GM12878 (cell line): Measurements from ENCODE around the gene PPP2R5C. TPM values are rescaled to one million over a fixed set of nuclear protein-coding genes. Genes with fewer than 3 reads are reported as not detected.

Experiments used
- ATAC-seq: fragments of 200-7000 bp; cut with Tn5 transposase; 3 replicates; pipeline ENCODE4 v1.9.1; 2020; ENCODE audit warnings: mild to moderate bottlenecking, moderate library complexity
- BruUV-seq: library from RNA; stranded (reverse); fragments of 400-500 nt; replicated peaks from 2 replicates; lab custom pipeline; 2021; lab: Mats Ljungman, UMichigan
- CTCF ChIA-PET: fragments of 300-600 bp; sonication (Branson Sonifier 250); formaldehyde crosslinking; extraction: SDS; loops from one replicate; lab custom pipeline; 2021; ENCODE audit warnings: inconsistent platforms; lab: Yijun Ruan, JAX
- POLR2A ChIA-PET: fragments of 350-600 bp; formaldehyde crosslinking; extraction: SDS; loops from one replicate; lab custom pipeline; 2021; ENCODE audit warnings: inconsistent platforms; lab: Charles Lee
- RAD21 ChIA-PET: fragments of 300-600 bp; sonication (Branson Sonifier 250); formaldehyde crosslinking; loops from one replicate; lab custom pipeline; 2023; ENCODE audit warnings: antibody characterized with exemption; ENCODE audit not compliant: unreplicated experiment; lab: Charles Lee
- SMC1A ChIA-PET: fragments of 300-600 bp; sonication (Branson Sonifier 250); formaldehyde crosslinking; loops from one replicate; lab custom pipeline; 2023; ENCODE audit not compliant: unreplicated experiment, uncharacterized antibody; lab: Charles Lee
- DNase-seq: peaks from one replicate; pipeline ENCODE4 v3.0.0-alpha.2; 2011; ENCODE audit warnings: low read depth, low spot score
- FAIRE-seq: peaks from 3 replicates; lab custom pipeline; 2011; peaks lifted over from hg19 to GRCh38; lab: Jason Lieb, UNC
- H2AFZ ChIP-seq: 2 replicates; pipeline ENCODE4 v1.6.0; 2011; ENCODE audit warnings: low read depth, low read length, control low read depth; ENCODE audit not compliant: control insufficient read depth
- H3K27ac ChIP-seq: 2 replicates; pipeline ENCODE4 v1.5.1; 2011; ENCODE audit warnings: control low read depth; ENCODE audit not compliant: control insufficient read depth, insufficient read depth
- H3K27me3 ChIP-seq, 2 experiments: replicated peaks in 1 of 2; 2 replicates each; pipeline versions ENCODE4 v1.6.0 to v1.6.1; 2011; ENCODE audit warnings: low read length in 1 of 2; ENCODE audit not compliant: control insufficient read depth in 2 of 2, insufficient read depth in 2 of 2
- H3K36me3 ChIP-seq, 2 experiments: 2 replicates each; pipeline ENCODE4 v1.5.1; 2011; ENCODE audit warnings: low read length in 1 of 2; ENCODE audit not compliant: control insufficient read depth in 2 of 2, insufficient read depth in 2 of 2
- H3K4me1 ChIP-seq: 2 replicates; pipeline ENCODE4 v1.6.1; 2011; ENCODE audit warnings: mild to moderate bottlenecking, low read length, moderate library complexity, mixed read lengths; ENCODE audit not compliant: control insufficient read depth, insufficient read depth
- H3K4me2 ChIP-seq: 2 replicates; pipeline ENCODE4 v1.6.0; 2011; ENCODE audit warnings: control low read depth; ENCODE audit not compliant: control insufficient read depth, insufficient read depth
- H3K4me3 ChIP-seq: fragments of 200-600 bp; sonication (generic); 2 replicates; pipeline ENCODE4 v1.5.1; 2016
- H3K79me2 ChIP-seq: 2 replicates; pipeline ENCODE4 v1.6.0; 2011; ENCODE audit warnings: low read length; ENCODE audit not compliant: control insufficient read depth, insufficient read depth
- H3K9ac ChIP-seq: 2 replicates; pipeline ENCODE4 v1.8.0; 2011; ENCODE audit warnings: low read length, control low read depth, mixed read lengths; ENCODE audit not compliant: control insufficient read depth, insufficient read depth
- H3K9me3 ChIP-seq: replicated peaks from 3 replicates; pipeline ENCODE4 v1.5.1; 2011; ENCODE audit warnings: mild to moderate bottlenecking, low read length; ENCODE audit not compliant: control insufficient read depth, insufficient read depth
- H4K20me1 ChIP-seq: 2 replicates; pipeline ENCODE4 v1.6.0; 2011; ENCODE audit not compliant: control insufficient read depth, insufficient read depth
- ASH2L ChIP-seq: fragments of 300-600, 200-600 bp; sonication (generic); IDR thresholded peaks from 2 replicates; pipeline ENCODE4 v1.6.1; 2017; ENCODE audit warnings: low read depth, mild to moderate bottlenecking, borderline replicate concordance
- CBX3 ChIP-seq: fragments of 200-600 bp; sonication (generic); IDR thresholded peaks from 2 replicates; pipeline ENCODE4 v1.6.1; 2016; ENCODE audit warnings: low read depth, borderline replicate concordance
- CEBPZ ChIP-seq: fragments of 150-350 bp; IDR thresholded peaks from 2 replicates; pipeline ENCODE4 v1.6.1; 2016; ENCODE audit warnings: low read depth, low read length
- CHD4 ChIP-seq: fragments of 200-600 bp; sonication (generic); IDR thresholded peaks from 2 replicates; pipeline ENCODE4 v1.6.1; 2016; ENCODE audit warnings: mild to moderate bottlenecking
- EZH2 ChIP-seq: IDR thresholded peaks from 2 replicates; pipeline ENCODE4 v1.6.1; 2012; ENCODE audit warnings: low read depth, mild to moderate bottlenecking, control low read depth, inconsistent platforms, low read length, borderline replicate concordance; ENCODE audit not compliant: control insufficient read depth
- FOXK2 ChIP-seq: fragments of 450-650 bp; IDR thresholded peaks from 2 replicates; pipeline ENCODE4 v1.6.1; 2017; ENCODE audit warnings: mild to moderate bottlenecking, moderate library complexity
- IRF4 ChIP-seq: IDR thresholded peaks from 2 replicates; pipeline ENCODE4 v1.6.1; 2011; ENCODE audit warnings: low read depth, low read length
- JUND ChIP-seq: IDR thresholded peaks from 2 replicates; pipeline ENCODE4 v1.6.1; 2012; ENCODE audit warnings: low read depth, mild to moderate bottlenecking, low read length, improper control_type of control experiment, moderate library complexity
- MYB ChIP-seq: fragments of 150-350 bp; IDR thresholded peaks from 2 replicates; pipeline ENCODE4 v1.6.1; 2014; ENCODE audit warnings: mild to moderate bottlenecking, low read depth, low read length, borderline replicate concordance
- NR2F1 ChIP-seq: fragments of 450-650 bp; conservative IDR thresholded peaks from 2 replicates; pipeline ENCODE4 v1.6.1; 2017; ENCODE audit warnings: mild to moderate bottlenecking
- YY1 ChIP-seq: IDR thresholded peaks from 2 replicates; pipeline ENCODE4 v1.6.1; 2011; ENCODE audit warnings: low read depth, mild to moderate bottlenecking, low read length
- WGBS: methylation state at CpG from one replicate; pipeline ENCODE4 v1.1.6; 2016; ENCODE audit warnings: low lambda C conversion rate; ENCODE audit not compliant: insufficient replicate concordance, insufficient coverage; ENCODE audit errors: missing lambda C conversion rate; 5-methylcytosine and 5-hydroxymethylcytosine counted together
- in situ Hi-C: fragments of 300-500 bp; cut with MboI; formaldehyde crosslinking; loops from 9 replicates; pipeline ENCODE4 v1.14.3; 2018; ENCODE audit warnings: mixed read lengths
- intact Hi-C: fragments of 100-400 bp; cut with micrococcal nuclease; formaldehyde crosslinking; loops from one replicate; pipeline ENCODE4 v1.14.2; 2022; ENCODE audit not compliant: unreplicated experiment
- polyA plus RNA-seq, 11 experiments: library from polyadenylated mRNA; depleted of rRNA in 4 of 11; unstranded in 6 of 11; stranded (reverse) in 5 of 11; fragments of >200 nt; fragmentation: Nextera tagmentation in 4 of 11; fragmentation: Illumina TruSeq in 1 of 11; extraction: Ambion mirVana in 4 of 11; extraction: Trizol in 1 of 11; gene quantifications; 1 replicate in 1 of 11; 2 replicates in 10 of 11; pipeline versions ENCODE4 v1.2.1 to v1.2.3, GENCODE V29; 2011 to 2016; ENCODE audit warnings: inconsistent platforms in 2 of 11, missing spikeins in 2 of 11, low read depth in 1 of 11
- total RNA-seq, 4 experiments: library from RNA; depleted of rRNA in 3 of 4; stranded (reverse); fragments of >200 nt in 3 of 4; fragmentation: Illumina TruSeq in 1 of 4; extraction: Trizol in 1 of 4; gene quantifications; 2 replicates each; pipeline versions ENCODE4 v1.2.1 to v1.2.3, GENCODE V29; 2013 to 2021
- TF ChIP-seq, protein P1 (sequence below): fragments of 450-650 bp; conservative IDR thresholded peaks from 2 replicates; pipeline ENCODE4 v1.6.1; 2017; ENCODE audit warnings: mild to moderate bottlenecking, moderate library complexity
- TF ChIP-seq, protein P2 (sequence below): fragments of 450-650 bp; IDR thresholded peaks from 2 replicates; pipeline ENCODE4 v1.6.1; 2017; ENCODE audit warnings: low read depth, mild to moderate bottlenecking, moderate library complexity

The PPP2R5C gene
- total and polyA plus RNA-seq, 10 of the 15 experiments (the other 5 are each of a cell fraction or from before 2014, with no cell fraction given) = 106 to 199 (median 144) TPM

DNA sequence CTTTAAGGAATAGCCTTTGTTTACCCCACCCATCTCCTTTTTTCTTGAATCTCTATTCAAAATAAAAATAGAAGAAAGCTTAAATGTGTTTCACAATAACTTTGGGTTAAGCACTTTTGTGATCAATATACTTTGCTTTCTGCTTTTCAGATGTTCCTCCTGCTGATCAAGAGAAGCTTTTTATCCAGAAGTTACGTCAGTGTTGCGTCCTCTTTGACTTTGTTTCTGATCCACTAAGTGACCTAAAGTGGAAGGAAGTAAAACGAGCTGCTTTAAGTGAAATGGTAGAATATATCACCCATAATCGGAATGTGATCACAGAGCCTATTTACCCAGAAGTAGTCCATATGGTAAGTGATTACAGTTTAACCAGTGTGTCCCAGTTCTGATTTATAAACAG is 95.0 kb downstream of the PPP2R5C start:
- Histone ChIP-seq H2AFZ (no peak overlapping the region), H3K4me1 (peaks cover 15% of the 10 kb centered on the region), H3K9ac (no peak overlapping the region), H3K4me3 (no peak overlapping the region), H3K27ac (no peak overlapping the region), H3K36me3 (peaks cover 3 to 9% of the 10 kb centered on the region in 2 experiments), H3K9me3 (no peaks in the 10 kb centered on the region), H3K4me2 (no peak overlapping the region), H3K27me3 (no peaks in the 10 kb centered on the region), H4K20me1 (no peaks in the 10 kb centered on the region), H3K79me2 (peaks cover 42% of the 10 kb centered on the region)
- FAIRE-seq (no peak), ATAC-seq (no peak), DNase-seq (no peak)
- SMC1A ChIA-PET = interaction anchor here (1.1 to 2.8 kb wide), 5 partner anchors 8 to 86 kb away, joined by 3 to 13 read pairs (median 4); no protein-coding TSS in a partner anchor
- intact Hi-C loops = no loop called here
- POLR2A ChIA-PET = no interaction called here
- no TSS peak for BruUV-seq
- RAD21 ChIA-PET = interaction anchor here (1.1 kb wide), 1 partner anchor 12 kb away, joined by 4 read pairs; no protein-coding TSS in a partner anchor
- 95% methylated on average over 4 of the region's 4 CpGs for WGBS
- CTCF ChIA-PET = interaction anchor here (0.5 to 1.1 kb wide), 3 partner anchors 11 to 128 kb away, joined by 3 to 6 read pairs (median 4); no protein-coding TSS in a partner anchor
- in situ Hi-C loops = no loop called here
- TF ChIP-seq, protein P1, sequence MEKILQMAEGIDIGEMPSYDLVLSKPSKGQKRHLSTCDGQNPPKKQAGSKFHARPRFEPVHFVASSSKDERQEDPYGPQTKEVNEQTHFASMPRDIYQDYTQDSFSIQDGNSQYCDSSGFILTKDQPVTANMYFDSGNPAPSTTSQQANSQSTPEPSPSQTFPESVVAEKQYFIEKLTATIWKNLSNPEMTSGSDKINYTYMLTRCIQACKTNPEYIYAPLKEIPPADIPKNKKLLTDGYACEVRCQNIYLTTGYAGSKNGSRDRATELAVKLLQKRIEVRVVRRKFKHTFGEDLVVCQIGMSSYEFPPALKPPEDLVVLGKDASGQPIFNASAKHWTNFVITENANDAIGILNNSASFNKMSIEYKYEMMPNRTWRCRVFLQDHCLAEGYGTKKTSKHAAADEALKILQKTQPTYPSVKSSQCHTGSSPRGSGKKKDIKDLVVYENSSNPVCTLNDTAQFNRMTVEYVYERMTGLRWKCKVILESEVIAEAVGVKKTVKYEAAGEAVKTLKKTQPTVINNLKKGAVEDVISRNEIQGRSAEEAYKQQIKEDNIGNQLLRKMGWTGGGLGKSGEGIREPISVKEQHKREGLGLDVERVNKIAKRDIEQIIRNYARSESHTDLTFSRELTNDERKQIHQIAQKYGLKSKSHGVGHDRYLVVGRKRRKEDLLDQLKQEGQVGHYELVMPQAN = no peak
- TF ChIP-seq EZH2 (no peak), FOXK2 (no peak), YY1 (no peak), CBX3 (no peak), IRF4 (no peak), NR2F1 (no peak), MYB (no peak), ASH2L (no peak), CEBPZ (no peak), JUND (no peak), CHD4 (no peak)
- TF ChIP-seq, protein P2, sequence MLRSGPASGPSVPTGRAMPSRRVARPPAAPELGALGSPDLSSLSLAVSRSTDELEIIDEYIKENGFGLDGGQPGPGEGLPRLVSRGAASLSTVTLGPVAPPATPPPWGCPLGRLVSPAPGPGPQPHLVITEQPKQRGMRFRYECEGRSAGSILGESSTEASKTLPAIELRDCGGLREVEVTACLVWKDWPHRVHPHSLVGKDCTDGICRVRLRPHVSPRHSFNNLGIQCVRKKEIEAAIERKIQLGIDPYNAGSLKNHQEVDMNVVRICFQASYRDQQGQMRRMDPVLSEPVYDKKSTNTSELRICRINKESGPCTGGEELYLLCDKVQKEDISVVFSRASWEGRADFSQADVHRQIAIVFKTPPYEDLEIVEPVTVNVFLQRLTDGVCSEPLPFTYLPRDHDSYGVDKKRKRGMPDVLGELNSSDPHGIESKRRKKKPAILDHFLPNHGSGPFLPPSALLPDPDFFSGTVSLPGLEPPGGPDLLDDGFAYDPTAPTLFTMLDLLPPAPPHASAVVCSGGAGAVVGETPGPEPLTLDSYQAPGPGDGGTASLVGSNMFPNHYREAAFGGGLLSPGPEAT = no peak
